Kidney capillary endothelial cell (primary cell): ENCODE data around the gene LRRN4.
A peak's percentile ranks its signal among the peaks of the same experiment; 100 is the strongest.

Experiments used
- DNase-seq: peaks from one replicate; pipeline ENCODE4 v3.0.0-alpha.2; 2018; ENCODE audit warnings: low spot score

The LRRN4 gene

GRCh38 chr20:6030453-6031080 is 23.3 kb downstream of the LRRN4 start:
- DNase-seq: no peak

GRCh38 chr20:6029538-6029937 is 24.3 kb downstream of the LRRN4 start:
- no peak for DNase-seq

GRCh38 chr20:6028818-6029217 is 25.0 kb downstream of the LRRN4 start:
- no peak for DNase-seq

GRCh38 chr20:6026051-6026450 is 27.8 kb downstream of the LRRN4 start:
- DNase-seq: no peak

- DNase-seq: no peak
Observed at GRCh38 chr20:6024768-6025167, 29.1 kb downstream of the LRRN4 start.

GRCh38 chr20:6017880-6018279 is 36.0 kb downstream of the LRRN4 start:
- no peak for DNase-seq

- DNase-seq: no peak
Observed at GRCh38 chr20:6017467-6017866, 36.4 kb downstream of the LRRN4 start.

GRCh38 chr20:6014957-6015356 is 38.9 kb downstream of the LRRN4 start:
- no peak for DNase-seq

- no peak for DNase-seq
Observed at GRCh38 chr20:6014017-6014416, 39.8 kb downstream of the LRRN4 start.

- DNase-seq: no peak
Observed at GRCh38 chr20:6012179-6012578, 41.7 kb downstream of the LRRN4 start.

- DNase-seq: peak; percentile 48
Observed at GRCh38 chr20:6008254-6008653, 45.6 kb downstream of the LRRN4 start.

GRCh38 chr20:6007529-6008103 is 46.2 kb downstream of the LRRN4 start:
- DNase-seq: no peak

GRCh38 chr20:6007094-6007528 is 46.7 kb downstream of the LRRN4 start:
- no peak for DNase-seq

- no peak for DNase-seq
Observed at GRCh38 chr20:6006603-6006949, 47.3 kb downstream of the LRRN4 start.

GRCh38 chr20:6000871-6001270 is 53.0 kb downstream of the LRRN4 start:
- no peak for DNase-seq

- no peak for DNase-seq
Observed at GRCh38 chr20:5999783-6000182, 54.1 kb downstream of the LRRN4 start.

GRCh38 chr20:5996765-5997164 is 57.1 kb downstream of the LRRN4 start:
- DNase-seq: no peak

GRCh38 chr20:5991623-5992441 is 62.0 kb downstream of the LRRN4 start:
- no peak for DNase-seq

GRCh38 chr20:5990946-5991345 is 62.9 kb downstream of the LRRN4 start:
- no peak for DNase-seq
